ENCODE measurements around the gene DROSHA. TPM values are rescaled to one million over a fixed set of nuclear protein-coding genes. Genes with fewer than 3 reads are reported as not detected.
A peak's percentile ranks its signal among the peaks of the same experiment; 100 is the strongest.

DROSHA gene
- total RNA-seq, 1 experiment from 2014 or later = 73.5 TPM

DNA sequence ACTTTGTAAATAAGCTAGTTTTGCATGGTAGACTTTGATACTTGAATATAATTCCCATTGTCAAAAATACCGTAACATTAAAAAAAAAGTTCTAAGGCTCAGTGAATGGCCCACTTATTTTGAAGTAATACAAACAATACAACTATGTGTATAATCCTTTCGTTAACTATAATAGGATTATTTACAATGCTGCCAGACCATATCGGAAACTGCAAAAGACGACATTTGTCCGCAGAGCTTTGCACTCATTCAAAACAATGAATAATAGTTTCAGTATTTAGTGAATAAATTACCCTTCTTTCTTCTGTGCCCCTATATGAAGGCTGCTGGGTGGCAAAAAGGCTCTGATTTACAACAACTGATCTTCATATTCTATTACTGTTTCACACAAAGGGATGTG, 121.8 kb downstream of the DROSHA start:
- ATAC-seq (no peak), DNase-seq (ENCODE audit: low read depth, low spot score) (no peak)
- Histone ChIP-seq H3K36me3 (ENCODE audit: control insufficient read depth in 1 of 2, insufficient read depth in 2 of 2, low read length in 2 of 2) (peaks cover 3 to 5% of the 10 kb centered on the region in 2 experiments; a peak in 3 of 4 replicates), H3K4me1 (ENCODE audit: control insufficient read depth in 1 of 2, insufficient read depth in 2 of 2, low read length in 2 of 2) (peaks cover 4 to 17% of the 10 kb centered on the region in 2 experiments; a peak in 3 of 4 replicates), H3K79me2 (ENCODE audit: insufficient read depth, low read length) (no peaks in the 10 kb centered on the region), H3K9me3 (ENCODE audit: control insufficient read depth in 1 of 2, insufficient read depth in 1 of 2, low read depth in 1 of 2, low read length in 2 of 2) (no peaks in the 10 kb centered on the region), H2AFZ (ENCODE audit: low read depth, low read length, poor library complexity, severe bottlenecking) (no peak overlapping the region), H3K9me2 (ENCODE audit: insufficient read depth) (no peaks in the 10 kb centered on the region), H3K27ac (ENCODE audit: low read depth, low read length) (no peak overlapping the region), H3K9ac (ENCODE audit: low read length) (no peak overlapping the region), H3K4me2 (ENCODE audit: low read length) (no peak overlapping the region), H4K20me1 (ENCODE audit: insufficient read depth) (peaks cover 4% of the 10 kb centered on the region; the same call in 1 of the 2 replicates), H3K27me3 (ENCODE audit: insufficient read depth, low read length) (no peaks in the 10 kb centered on the region), H3K4me3 (replicated peaks in 1 of 2; ENCODE audit: low read depth in 1 of 2, low read length in 2 of 2) (no peak overlapping the region)
- intact Hi-C loops (cut with micrococcal nuclease) = no loop called here
- POLR2A ChIA-PET = no interaction called here
- CTCF ChIA-PET = no interaction called here
- RAD21 ChIA-PET (ENCODE audit: low non-redundant PET in 1 of 2, low total read pairs in 2 of 2, uncharacterized antibody in 2 of 2, unreplicated experiment in 2 of 2) = no interaction called here
- no TSS peak for BruUV-seq (replicated peaks)
- no peak for TF ChIP-seq MAX (IDR thresholded peaks at IDR 0.05)

GRCh38 chr5:31408814-31409213, 123.1 kb downstream of the DROSHA start:
- ChIA-PET RAD21 (ENCODE audit: low non-redundant PET in 1 of 2, low total read pairs in 2 of 2, uncharacterized antibody in 2 of 2, unreplicated experiment in 2 of 2) (no interaction called here), CTCF (no interaction called here), POLR2A (interaction anchor here (1.3 kb wide), 1 partner anchor 15 kb away, joined by 3 read pairs; no protein-coding TSS in a partner anchor)
- Histone ChIP-seq H3K79me2 (ENCODE audit: insufficient read depth, low read length) (no peaks in the 10 kb centered on the region), H3K9me2 (ENCODE audit: insufficient read depth) (no peaks in the 10 kb centered on the region), H3K4me2 (ENCODE audit: low read length) (peak overlapping the region; percentile 22; the same call in 1 of the 2 replicates), H3K9ac (ENCODE audit: low read length) (no peak overlapping the region), H3K4me1 (ENCODE audit: control insufficient read depth in 1 of 2, insufficient read depth in 2 of 2, low read length in 2 of 2) (peaks cover 4 to 17% of the 10 kb centered on the region in 2 experiments; a peak in 3 of 4 replicates), H2AFZ (ENCODE audit: low read depth, low read length, poor library complexity, severe bottlenecking) (no peak overlapping the region), H3K9me3 (ENCODE audit: control insufficient read depth in 1 of 2, insufficient read depth in 1 of 2, low read depth in 1 of 2, low read length in 2 of 2) (no peaks in the 10 kb centered on the region), H4K20me1 (ENCODE audit: insufficient read depth) (peaks cover 4% of the 10 kb centered on the region; the same call in 1 of the 2 replicates), H3K27me3 (ENCODE audit: insufficient read depth, low read length) (no peaks in the 10 kb centered on the region), H3K4me3 (replicated peaks in 1 of 2; ENCODE audit: low read depth in 1 of 2, low read length in 2 of 2) (no peak overlapping the region), H3K36me3 (ENCODE audit: control insufficient read depth in 1 of 2, insufficient read depth in 2 of 2, low read length in 2 of 2) (peaks cover 3 to 5% of the 10 kb centered on the region in 2 experiments; a peak in 3 of 4 replicates), H3K27ac (ENCODE audit: low read depth, low read length) (no peak overlapping the region)
- ATAC-seq (peak; percentile 63), DNase-seq (ENCODE audit: low read depth, low spot score) (no peak)
- TF ChIP-seq EZH2phosphoT487 (IDR thresholded peaks at IDR 0.05; ENCODE audit: borderline replicate concordance) = no peak
- no peak for TF ChIP-seq EGR1 (IDR thresholded peaks at IDR 0.05; ENCODE audit: low read depth)
- TF ChIP-seq, protein P1, sequence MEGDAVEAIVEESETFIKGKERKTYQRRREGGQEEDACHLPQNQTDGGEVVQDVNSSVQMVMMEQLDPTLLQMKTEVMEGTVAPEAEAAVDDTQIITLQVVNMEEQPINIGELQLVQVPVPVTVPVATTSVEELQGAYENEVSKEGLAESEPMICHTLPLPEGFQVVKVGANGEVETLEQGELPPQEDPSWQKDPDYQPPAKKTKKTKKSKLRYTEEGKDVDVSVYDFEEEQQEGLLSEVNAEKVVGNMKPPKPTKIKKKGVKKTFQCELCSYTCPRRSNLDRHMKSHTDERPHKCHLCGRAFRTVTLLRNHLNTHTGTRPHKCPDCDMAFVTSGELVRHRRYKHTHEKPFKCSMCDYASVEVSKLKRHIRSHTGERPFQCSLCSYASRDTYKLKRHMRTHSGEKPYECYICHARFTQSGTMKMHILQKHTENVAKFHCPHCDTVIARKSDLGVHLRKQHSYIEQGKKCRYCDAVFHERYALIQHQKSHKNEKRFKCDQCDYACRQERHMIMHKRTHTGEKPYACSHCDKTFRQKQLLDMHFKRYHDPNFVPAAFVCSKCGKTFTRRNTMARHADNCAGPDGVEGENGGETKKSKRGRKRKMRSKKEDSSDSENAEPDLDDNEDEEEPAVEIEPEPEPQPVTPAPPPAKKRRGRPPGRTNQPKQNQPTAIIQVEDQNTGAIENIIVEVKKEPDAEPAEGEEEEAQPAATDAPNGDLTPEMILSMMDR (IDR thresholded peaks at IDR 0.05 in 2 of 3, conservative IDR thresholded peaks at IDR 0.05 in 1 of 3; ENCODE audit: borderline replicate concordance in 1 of 3, insufficient read depth in 1 of 3, low read depth in 2 of 3, low read length in 2 of 3) = no peak
- no peak for TF ChIP-seq RAD21 (IDR thresholded peaks at IDR 0.05; ENCODE audit: low read depth)
- no peak for TF ChIP-seq TCF7L2 (IDR thresholded peaks at IDR 0.05; ENCODE audit: borderline replicate concordance, extremely low read depth, insufficient read depth, insufficient read length)
- TF ChIP-seq POLR2A (IDR thresholded peaks at IDR 0.05; ENCODE audit: borderline replicate concordance, extremely low read depth, insufficient read depth, insufficient read length) = no peak
- no peak for TF ChIP-seq SRF (IDR thresholded peaks at IDR 0.05; ENCODE audit: low read depth)
- no peak for TF ChIP-seq EZH2 (IDR thresholded peaks at IDR 0.05)
- TF ChIP-seq MAX (IDR thresholded peaks at IDR 0.05) = no peak
- TF ChIP-seq ZFX (IDR thresholded peaks at IDR 0.05) = no peak
- intact Hi-C loops (cut with micrococcal nuclease) = no loop called here
- BruUV-seq (replicated peaks) = no TSS peak
